GM23248 (cell line): ENCODE data around the gene AFP.

Experiments used
- EZH2 ChIP-seq: fragments of 200-600 bp; sonication (generic); IDR thresholded peaks from 2 replicates; pipeline ENCODE4 v1.6.1; 2018; ENCODE audit warnings: antibody characterized with exemption, mild to moderate bottlenecking; ENCODE audit not compliant: insufficient read depth, poor library complexity, severe bottlenecking
- EZH2phosphoT487 ChIP-seq: fragments of 200-600 bp; sonication (generic); IDR thresholded peaks from 2 replicates; pipeline ENCODE4 v1.6.1; 2018; ENCODE audit warnings: antibody characterized with exemption, moderate library complexity, mild to moderate bottlenecking, low read depth; ENCODE audit not compliant: insufficient read depth

DNA sequence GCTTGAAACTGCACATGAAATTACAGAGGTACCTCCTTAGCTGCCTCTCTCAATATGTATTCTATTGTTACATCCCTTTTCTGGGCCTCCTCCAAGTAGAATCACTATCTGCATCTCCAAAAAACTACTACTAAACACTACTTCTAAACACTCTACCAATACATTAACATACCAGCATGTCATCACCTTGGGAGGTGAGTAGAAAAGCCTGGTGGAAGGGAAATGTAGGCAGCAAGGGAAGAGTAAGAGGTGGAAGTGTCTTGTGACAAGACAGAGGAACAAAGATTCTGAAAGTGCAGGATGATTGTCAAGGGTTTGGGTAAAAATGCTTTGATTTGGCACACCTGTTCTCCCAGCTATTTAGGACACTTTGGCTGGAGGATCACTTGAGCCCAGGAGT, 49.1 kb downstream of the AFP start:
- TF ChIP-seq EZH2 (no peak), EZH2phosphoT487 (no peak)
